HepG2 (cell line): ENCODE results near the gene C14orf119. TPM values are rescaled to one million over a fixed set of nuclear protein-coding genes. Genes with fewer than 3 reads are reported as not detected.

Source experiments
- ATF1 ChIP-seq: IDR thresholded peaks from 2 replicates; pipeline ENCODE4 v1.6.1; 2016; ENCODE audit warnings: mild to moderate bottlenecking, control low read depth
- CCAR2 ChIP-seq: fragments of 200-400 bp; formaldehyde crosslinking; optimal IDR thresholded peaks from 2 replicates; pipeline ENCODE3; 2018; ENCODE audit warnings: low read depth, mild to moderate bottlenecking, low read length, moderate library complexity
- CEBPB ChIP-seq: IDR thresholded peaks from 2 replicates; pipeline ENCODE4 v1.6.1; 2011; ENCODE audit warnings: low read depth, low read length, improper control_type of control experiment, borderline replicate concordance
- ELF1 ChIP-seq: sonication (generic); formaldehyde crosslinking; IDR thresholded peaks from 2 replicates; pipeline ENCODE4 v1.4.0; 2020; ENCODE audit warnings: missing genetic modification reagents
- ELF3 ChIP-seq: IDR thresholded peaks from 2 replicates; pipeline ENCODE4 v1.6.1; 2016; ENCODE audit warnings: missing genetic modification reagents, missing compliant biosample characterization
- HNF4A ChIP-seq: sonication (generic); formaldehyde crosslinking; IDR thresholded peaks from 2 replicates; pipeline ENCODE4 v1.4.0; 2020; ENCODE audit warnings: missing genetic modification reagents
- NR2F2 ChIP-seq: IDR thresholded peaks from 2 replicates; pipeline ENCODE4 v1.6.1; 2012; ENCODE audit warnings: low read depth, inconsistent platforms, borderline replicate concordance
- RFX1 ChIP-seq: fragments of 450-650 bp; IDR thresholded peaks from 2 replicates; pipeline ENCODE4 v1.6.1; 2017
- RNF219 ChIP-seq: sonication (generic); formaldehyde crosslinking; IDR thresholded peaks from 2 replicates; pipeline ENCODE4 v1.5.0; 2020; ENCODE audit warnings: mild to moderate bottlenecking, missing genetic modification reagents
- TAF1 ChIP-seq: sonication (generic); formaldehyde crosslinking; IDR thresholded peaks from 2 replicates; pipeline ENCODE4 v1.4.0; 2020; ENCODE audit warnings: missing genetic modification reagents
- YEATS4 ChIP-seq: sonication (generic); formaldehyde crosslinking; IDR thresholded peaks from 2 replicates; pipeline ENCODE4 v1.4.0; 2020; ENCODE audit warnings: missing genetic modification reagents, borderline replicate concordance
- ZNF180 ChIP-seq: sonication (generic); formaldehyde crosslinking; IDR thresholded peaks from 2 replicates; pipeline ENCODE4 v1.4.0; 2020; ENCODE audit warnings: low read depth, missing genetic modification reagents, borderline replicate concordance
- ZNF20 ChIP-seq: sonication (generic); formaldehyde crosslinking; IDR thresholded peaks from 2 replicates; pipeline ENCODE4 v1.4.0; 2020; ENCODE audit warnings: mild to moderate bottlenecking, moderate library complexity, missing genetic modification reagents
- ZNF24 ChIP-seq: fragments of 450-650 bp; IDR thresholded peaks from 2 replicates; pipeline ENCODE4 v1.6.1; 2017; ENCODE audit warnings: antibody characterized with exemption, mild to moderate bottlenecking
- ZNF251 ChIP-seq: sonication (generic); formaldehyde crosslinking; IDR thresholded peaks from 2 replicates; pipeline ENCODE4 v1.9.0; 2021; ENCODE audit warnings: mild to moderate bottlenecking, missing genetic modification reagents
- ZNF253 ChIP-seq: sonication (generic); formaldehyde crosslinking; IDR thresholded peaks from 2 replicates; pipeline ENCODE4 v1.8.0; 2022; ENCODE audit warnings: mild to moderate bottlenecking, missing genetic modification reagents, borderline replicate concordance
- ZNF260 ChIP-seq: sonication (generic); formaldehyde crosslinking; IDR thresholded peaks from 2 replicates; pipeline ENCODE4 v1.4.0; 2020; ENCODE audit warnings: missing genetic modification reagents, low read depth, mild to moderate bottlenecking, borderline replicate concordance
- ZNF331 ChIP-seq: sonication (generic); formaldehyde crosslinking; IDR thresholded peaks from 2 replicates; pipeline ENCODE4 v1.4.0; 2020; ENCODE audit warnings: missing genetic modification reagents
- ZNF552 ChIP-seq: sonication (generic); formaldehyde crosslinking; IDR thresholded peaks from 2 replicates; pipeline ENCODE4 v1.9.0; 2022; ENCODE audit warnings: missing genetic modification reagents, mild to moderate bottlenecking, borderline replicate concordance
- ZNF768 ChIP-seq: sonication (generic); formaldehyde crosslinking; IDR thresholded peaks from 2 replicates; pipeline ENCODE4 v1.4.0; 2020; ENCODE audit warnings: missing genetic modification reagents
- ZNF879 ChIP-seq: sonication (generic); formaldehyde crosslinking; IDR thresholded peaks from 2 replicates; pipeline ENCODE4 v1.8.1; 2023; ENCODE audit warnings: missing genetic modification reagents
- ZXDC ChIP-seq: sonication (generic); formaldehyde crosslinking; IDR thresholded peaks from 2 replicates; pipeline ENCODE4 v1.5.0; 2020; ENCODE audit warnings: mild to moderate bottlenecking, missing genetic modification reagents
- ZZZ3 ChIP-seq: sonication (generic); formaldehyde crosslinking; IDR thresholded peaks from 2 replicates; pipeline ENCODE4 v1.4.0; 2020; ENCODE audit warnings: missing genetic modification reagents, mild to moderate bottlenecking, borderline replicate concordance
- polyA plus RNA-seq, 8 experiments: library from polyadenylated mRNA; depleted of rRNA in 3 of 8; stranded (reverse) in 7 of 8; unstranded in 1 of 8; fragments of >200 nt; fragmentation: Illumina TruSeq in 4 of 8; extraction: Trizol in 4 of 8; gene quantifications; 2 replicates each; pipeline versions ENCODE4 v1.2.1 to v1.2.3, GENCODE V29; 2011 to 2016; ENCODE audit warnings: low read depth in 4 of 8, missing spikeins in 1 of 8, mixed read lengths in 1 of 8; ENCODE audit not compliant: insufficient read depth in 1 of 8
- total RNA-seq, 5 experiments: library from RNA; depleted of rRNA; stranded (reverse); fragments of >200 nt; fragmentation: Illumina TruSeq; extraction: Trizol; gene quantifications; 2 replicates each; pipeline ENCODE4 v1.2.3, GENCODE V29; 2016; ENCODE audit warnings: low read depth in 1 of 5
- TF ChIP-seq, protein P1 (sequence below): sonication (generic); formaldehyde crosslinking; conservative IDR thresholded peaks from 2 replicates; pipeline ENCODE4 v1.5.0; 2020; ENCODE audit warnings: missing genetic modification reagents
- TF ChIP-seq, protein P2 (sequence below): sonication (generic); formaldehyde crosslinking; IDR thresholded peaks from 2 replicates; pipeline ENCODE4 v1.5.0; 2020; ENCODE audit warnings: mild to moderate bottlenecking, missing genetic modification reagents

C14orf119 gene
- total and polyA plus RNA-seq, 2 of the 13 experiments (the other 11 are each of a cell fraction or from before 2014, with no cell fraction given) = 117 to 206 TPM

- no peak for TF ChIP-seq RNF219 (CRISPR knock-in tag)
- no peak for TF ChIP-seq ZNF20 (CRISPR knock-in tag)
- TF ChIP-seq ZNF180 (CRISPR knock-in tag) = no peak
- TF ChIP-seq YEATS4 (CRISPR knock-in tag) = no peak
- TF ChIP-seq, protein P1, sequence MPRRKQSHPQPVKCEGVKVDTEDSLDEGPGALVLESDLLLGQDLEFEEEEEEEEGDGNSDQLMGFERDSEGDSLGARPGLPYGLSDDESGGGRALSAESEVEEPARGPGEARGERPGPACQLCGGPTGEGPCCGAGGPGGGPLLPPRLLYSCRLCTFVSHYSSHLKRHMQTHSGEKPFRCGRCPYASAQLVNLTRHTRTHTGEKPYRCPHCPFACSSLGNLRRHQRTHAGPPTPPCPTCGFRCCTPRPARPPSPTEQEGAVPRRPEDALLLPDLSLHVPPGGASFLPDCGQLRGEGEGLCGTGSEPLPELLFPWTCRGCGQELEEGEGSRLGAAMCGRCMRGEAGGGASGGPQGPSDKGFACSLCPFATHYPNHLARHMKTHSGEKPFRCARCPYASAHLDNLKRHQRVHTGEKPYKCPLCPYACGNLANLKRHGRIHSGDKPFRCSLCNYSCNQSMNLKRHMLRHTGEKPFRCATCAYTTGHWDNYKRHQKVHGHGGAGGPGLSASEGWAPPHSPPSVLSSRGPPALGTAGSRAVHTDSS = no peak
- no peak for TF ChIP-seq RFX1
- TF ChIP-seq ZNF253 (CRISPR knock-in tag) = no peak
- TF ChIP-seq ZXDC (CRISPR knock-in tag) = no peak
- no peak for TF ChIP-seq ELF3
- TF ChIP-seq NR2F2 = no peak
- no peak for TF ChIP-seq ZNF331 (CRISPR knock-in tag)
- no peak for TF ChIP-seq ELF1
- TF ChIP-seq ZZZ3 (CRISPR knock-in tag) = 0 out of 2 replicates have a peak, but pooled peaks have one; percentile 38
- TF ChIP-seq ZNF879 (CRISPR knock-in tag) = no peak
- TF ChIP-seq ZNF768 (CRISPR knock-in tag) = no peak
- TF ChIP-seq TAF1 (CRISPR knock-in tag) = no peak; the same call in 1 of the 2 replicates
- no peak for TF ChIP-seq ZNF251 (CRISPR knock-in tag)
- no peak for TF ChIP-seq ATF1 (CRISPR knock-in tag)
- no peak for TF ChIP-seq CCAR2
- no peak for TF ChIP-seq ZNF552 (CRISPR knock-in tag)
- no peak for TF ChIP-seq ZNF24
- 0 out of 2 replicates have a peak, but pooled peaks have one; percentile 30 for TF ChIP-seq ZNF260 (CRISPR knock-in tag)
- no peak for TF ChIP-seq CEBPB
- no peak for TF ChIP-seq HNF4A (CRISPR knock-in tag)
- TF ChIP-seq, protein P2, sequence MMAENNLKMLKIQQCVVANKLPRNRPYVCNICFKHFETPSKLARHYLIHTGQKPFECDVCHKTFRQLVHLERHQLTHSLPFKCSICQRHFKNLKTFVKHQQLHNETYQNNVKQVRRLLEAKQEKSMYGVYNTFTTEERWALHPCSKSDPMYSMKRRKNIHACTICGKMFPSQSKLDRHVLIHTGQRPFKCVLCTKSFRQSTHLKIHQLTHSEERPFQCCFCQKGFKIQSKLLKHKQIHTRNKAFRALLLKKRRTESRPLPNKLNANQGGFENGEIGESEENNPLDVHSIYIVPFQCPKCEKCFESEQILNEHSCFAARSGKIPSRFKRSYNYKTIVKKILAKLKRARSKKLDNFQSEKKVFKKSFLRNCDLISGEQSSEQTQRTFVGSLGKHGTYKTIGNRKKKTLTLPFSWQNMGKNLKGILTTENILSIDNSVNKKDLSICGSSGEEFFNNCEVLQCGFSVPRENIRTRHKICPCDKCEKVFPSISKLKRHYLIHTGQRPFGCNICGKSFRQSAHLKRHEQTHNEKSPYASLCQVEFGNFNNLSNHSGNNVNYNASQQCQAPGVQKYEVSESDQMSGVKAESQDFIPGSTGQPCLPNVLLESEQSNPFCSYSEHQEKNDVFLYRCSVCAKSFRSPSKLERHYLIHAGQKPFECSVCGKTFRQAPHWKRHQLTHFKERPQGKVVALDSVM (CRISPR knock-in tag) = no peak
Measured at GRCh38 chr14:23055621-23056144, 39.6 kb upstream of the C14orf119 start (continued).
